Measurements from ENCODE around the gene NMT1. TPM values are rescaled to one million over a fixed set of nuclear protein-coding genes. Genes with fewer than 3 reads are reported as not detected.

NMT1 gene
- 10 to 100 TPM; 50.8 to 76.7 (median 72.0) TPM for total RNA-seq
- long read RNA-seq, partial matches to known transcripts = 0 of 3 reads
- long read RNA-seq, other reads (novel, unspliced or antisense) = 3 of 3 reads

- intact Hi-C loops (cut with DNase I) = no loop called here
- ATAC-seq (peak; percentile 94 to 97 (median 96)), DNase-seq (peak; percentile 96 to 98 (median 98))
- H3K27ac ChIP-seq = peak within 1 kb of the TSS; percentile 73 to 81 (median 75)
- TF ChIP-seq POLR2A (IDR thresholded peaks at IDR 0.05) = peak; percentile 87
- TF ChIP-seq CTCF (IDR thresholded peaks at IDR 0.05) = no peak
- H3K4me3 ChIP-seq = peak within 1 kb of the TSS; percentile 79 to 88 (median 79)
- H3K36me3 ChIP-seq = no peaks in the 10 kb centered on the region
- H3K27me3 ChIP-seq = no peaks in the 10 kb centered on the region
- peaks cover 0 to 35% (median 14%) of the 10 kb centered on the region in 4 donors for H3K4me1 ChIP-seq
- H3K9me3 ChIP-seq = no peaks in the 10 kb centered on the region
- under 1% methylated on average over 27 of the region's 50 CpGs for WGBS (ENCODE audit: insufficient coverage, low coverage, low lambda C conversion rate, missing lambda C conversion rate)
Observed at GRCh38 chr17:45060797-45061605, at the start of gene NMT1. Gene NMT1 (plus strand): TSS chr17:45061317. CDS start chr17:45061330, 13 bp downstream.

GRCh38 chr17:45011767-45012166 is 49.4 kb upstream of the NMT1 start:
- no peak for ATAC-seq
- no peaks in the 10 kb centered on the region for H3K9me3 ChIP-seq
- no peak overlapping the region for H3K4me3 ChIP-seq
- WGBS (ENCODE audit: insufficient coverage, low coverage, low lambda C conversion rate, missing lambda C conversion rate) = 100% methylated on average over 1 of the region's 1 CpG
- no peaks in the 10 kb centered on the region for H3K27me3 ChIP-seq
- TF ChIP-seq POLR2A (IDR thresholded peaks at IDR 0.05) (no peak), CTCF (IDR thresholded peaks at IDR 0.05) (no peak)
- intact Hi-C loops (cut with DNase I) = no loop called here
- peaks cover 0 to 13% (median 8%) of the 10 kb centered on the region in 4 donors for H3K4me1 ChIP-seq
- no peak overlapping the region for H3K27ac ChIP-seq
- H3K36me3 ChIP-seq = no peaks in the 10 kb centered on the region
- no peak for DNase-seq

GRCh38 chr17:45013021-45013997 is 47.8 kb upstream of the NMT1 start:
- no peaks in the 10 kb centered on the region for H3K36me3 ChIP-seq
- intact Hi-C loops (cut with DNase I) = no loop called here
- TF ChIP-seq CTCF (IDR thresholded peaks at IDR 0.05) (no peak), POLR2A (IDR thresholded peaks at IDR 0.05) (no peak)
- H3K27me3 ChIP-seq = no peaks in the 10 kb centered on the region
- no peaks in the 10 kb centered on the region for H3K9me3 ChIP-seq
- 66% methylated on average over 7 of the region's 17 CpGs for WGBS (ENCODE audit: insufficient coverage, low coverage, low lambda C conversion rate, missing lambda C conversion rate)
- DNase-seq (no peak), ATAC-seq (no peak)
- peaks cover 0 to 17% (median 10%) of the 10 kb centered on the region in 4 donors for H3K4me1 ChIP-seq
- no peak overlapping the region for H3K27ac ChIP-seq
- H3K4me3 ChIP-seq = no peak overlapping the region

GRCh38 chr17:45016237-45016636 is 44.9 kb upstream of the NMT1 start:
- no peaks in the 10 kb centered on the region for H3K36me3 ChIP-seq
- H3K4me1 ChIP-seq = peaks cover 0 to 31% (median 12%) of the 10 kb centered on the region in 4 donors
- peak; percentile 6 to 52 (median 28) for ATAC-seq
- intact Hi-C loops (cut with DNase I) = no loop called here
- TF ChIP-seq POLR2A (IDR thresholded peaks at IDR 0.05) (no peak), CTCF (IDR thresholded peaks at IDR 0.05) (no peak)
- 28% methylated on average over 7 of the region's 7 CpGs for WGBS (ENCODE audit: insufficient coverage, low coverage, low lambda C conversion rate, missing lambda C conversion rate)
- H3K27ac ChIP-seq = no peak overlapping the region
- no peaks in the 10 kb centered on the region for H3K27me3 ChIP-seq
- H3K9me3 ChIP-seq = no peaks in the 10 kb centered on the region
- no peak overlapping the region for H3K4me3 ChIP-seq
- DNase-seq = no peak

Data from right lobe of liver (tissue), 6 donors.